SJSA1 (cell line): Measurements from ENCODE around the gene PC. TPM values are rescaled to one million over a fixed set of nuclear protein-coding genes. Genes with fewer than 3 reads are reported as not detected.
A peak's percentile ranks its signal among the peaks of the same experiment; 100 is the strongest.

Experiments
- DNase-seq, 2 experiments: peaks; one replicate each; pipeline ENCODE4 v3.0.0-alpha.2; 2015 to 2020; ENCODE audit warnings: low spot score in 2 of 2, low read depth in 1 of 2
- H3K27ac ChIP-seq: fragments of 250-450 bp; sonication (Bioruptor Pico); 2 replicates; pipeline ENCODE4 v1.5.1; 2020; ENCODE audit warnings: mild to moderate bottlenecking, moderate library complexity
- H3K27me3 ChIP-seq: fragments of 250-450 bp; sonication (Bioruptor Pico); replicated peaks from 2 replicates; pipeline ENCODE4 v1.5.1; 2020; ENCODE audit warnings: mild to moderate bottlenecking, moderate library complexity
- H3K36me3 ChIP-seq: fragments of 250-450 bp; sonication (Bioruptor Pico); 2 replicates; pipeline ENCODE4 v1.5.1; 2020; ENCODE audit warnings: mild to moderate bottlenecking
- H3K4me1 ChIP-seq: fragments of 250-450 bp; sonication (Bioruptor Pico); replicated peaks from 2 replicates; pipeline ENCODE4 v1.6.1; 2021; ENCODE audit warnings: mild to moderate bottlenecking
- H3K4me3 ChIP-seq: fragments of 250-450 bp; sonication (Bioruptor Pico); 2 replicates; pipeline ENCODE4 v1.5.1; 2020; ENCODE audit warnings: mild to moderate bottlenecking
- H3K9me3 ChIP-seq: fragments of 250-450 bp; sonication (Bioruptor Pico); replicated peaks from 2 replicates; pipeline ENCODE4 v1.5.1; 2020; ENCODE audit warnings: mild to moderate bottlenecking
- total RNA-seq: library from RNA; depleted of rRNA; stranded (reverse); fragments of >200 nt; shearing (Covaris generic); gene quantifications from 2 replicates; pipeline ENCODE4 v1.2.3, GENCODE V29; 2014

The PC gene
- total RNA-seq, 1 experiment from 2014 or later, result 42.0 TPM

DNA sequence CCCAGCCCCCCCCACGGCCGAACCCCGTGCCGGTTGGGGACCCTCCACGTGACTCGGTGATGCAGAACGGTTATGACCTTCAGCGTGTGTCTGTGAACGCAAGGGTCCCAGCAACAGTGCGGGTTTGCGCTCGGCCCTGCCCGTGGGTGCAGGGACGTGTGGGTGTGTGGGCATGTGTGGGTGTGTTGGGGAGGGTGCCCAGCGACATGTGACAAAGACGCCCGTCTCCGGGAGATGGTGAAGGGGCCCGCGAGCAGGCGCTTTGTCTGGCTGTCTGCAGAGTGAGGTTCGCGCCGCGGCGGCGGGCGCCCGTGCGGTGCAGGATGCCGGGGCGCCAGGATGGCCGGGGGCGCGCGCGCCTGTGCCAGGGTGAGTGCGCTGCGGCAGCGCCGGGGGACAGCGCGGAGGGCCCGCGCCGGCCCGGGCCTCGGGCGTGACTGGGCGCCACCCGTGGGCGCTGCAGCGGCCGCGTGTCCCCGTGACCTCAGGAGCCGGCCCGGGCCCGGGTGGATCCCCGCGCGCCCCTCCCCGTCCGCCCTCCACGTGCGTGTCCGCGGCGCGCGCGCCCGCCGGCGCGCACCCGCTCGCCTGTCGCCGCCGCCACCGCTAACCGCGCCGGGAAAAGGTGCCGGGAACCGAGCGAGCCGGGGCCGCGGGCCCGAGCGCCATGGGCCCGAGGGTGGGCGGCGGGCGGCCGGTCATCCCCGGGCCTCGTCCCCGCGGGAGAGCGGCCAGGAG, 101.5 kb downstream of the PC start, which contains the start of gene LRFN4:
TSS of gene LRFN4 (plus strand) at position 569 of the 738 bp plus-strand sequence. CDS start 681 bp downstream, outside the sequence.
- peaks cover 52% of the 10 kb centered on the region for H3K36me3 ChIP-seq
- peak within 1 kb of the TSS; percentile 87 for H3K27ac ChIP-seq
- peaks cover 19% of the 10 kb centered on the region for H3K4me1 ChIP-seq
- H3K27me3 ChIP-seq, result no peaks in the 10 kb centered on the region
- H3K9me3 ChIP-seq, result peaks cover 2% of the 10 kb centered on the region; the same call in 1 of the 2 replicates
- H3K4me3 ChIP-seq, result peak within 1 kb of the TSS; percentile 87
- peak; percentile 85 to 93 for DNase-seq

DNA sequence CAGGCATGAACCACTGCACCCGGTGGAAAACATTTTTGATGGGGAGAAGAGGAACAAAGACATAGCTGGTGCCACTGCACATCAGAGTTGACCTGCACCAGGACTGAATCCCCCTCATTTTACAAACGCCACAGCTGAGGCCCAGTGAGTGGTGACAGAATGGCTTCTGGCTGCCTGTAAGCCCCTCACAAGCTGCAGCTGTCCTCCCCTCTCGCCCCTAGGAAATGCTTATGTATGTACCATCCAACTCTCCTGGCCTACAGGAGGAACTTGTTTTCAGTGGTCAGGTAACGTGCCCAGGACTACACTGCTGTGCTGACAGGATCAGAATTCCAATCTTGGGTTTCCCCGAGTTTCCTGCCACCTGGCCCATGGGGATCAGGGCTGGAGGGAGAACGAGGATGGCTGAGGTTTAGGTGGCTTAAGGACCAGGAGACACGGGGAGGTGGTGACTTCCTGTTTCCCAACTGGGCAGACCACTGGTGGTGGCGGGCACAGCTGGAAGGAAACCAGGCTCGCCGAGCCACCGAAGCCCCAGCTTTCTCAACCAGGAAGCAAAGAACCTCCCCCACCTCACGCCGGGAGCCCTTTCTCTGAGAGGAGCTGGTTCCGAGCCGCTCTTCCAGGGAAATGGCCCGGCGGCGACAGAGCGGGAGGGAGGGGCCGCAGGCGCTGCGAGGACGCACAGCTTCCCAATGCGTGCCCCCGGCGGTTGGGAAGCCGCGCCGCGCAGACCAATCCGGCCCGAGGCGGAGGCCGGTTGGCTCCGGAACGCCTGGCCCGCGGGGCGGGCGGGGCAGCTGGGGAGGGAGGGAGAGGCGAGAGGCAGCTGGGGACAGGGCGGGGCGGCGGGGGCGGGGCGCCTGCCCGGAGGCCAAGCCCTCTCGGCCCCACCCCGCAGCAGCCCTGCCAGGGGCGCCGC, 102.3 kb downstream of the PC start:
- peak; percentile 97 to 100 for DNase-seq
- Histone ChIP-seq H3K9me3 (peaks cover 2% of the 10 kb centered on the region; the same call in 1 of the 2 replicates), H3K27ac (peak overlapping the region; percentile 87), H3K27me3 (no peaks in the 10 kb centered on the region), H3K4me1 (peaks cover 19% of the 10 kb centered on the region), H3K36me3 (peaks cover 48% of the 10 kb centered on the region), H3K4me3 (peak overlapping the region; percentile 87)

DNA sequence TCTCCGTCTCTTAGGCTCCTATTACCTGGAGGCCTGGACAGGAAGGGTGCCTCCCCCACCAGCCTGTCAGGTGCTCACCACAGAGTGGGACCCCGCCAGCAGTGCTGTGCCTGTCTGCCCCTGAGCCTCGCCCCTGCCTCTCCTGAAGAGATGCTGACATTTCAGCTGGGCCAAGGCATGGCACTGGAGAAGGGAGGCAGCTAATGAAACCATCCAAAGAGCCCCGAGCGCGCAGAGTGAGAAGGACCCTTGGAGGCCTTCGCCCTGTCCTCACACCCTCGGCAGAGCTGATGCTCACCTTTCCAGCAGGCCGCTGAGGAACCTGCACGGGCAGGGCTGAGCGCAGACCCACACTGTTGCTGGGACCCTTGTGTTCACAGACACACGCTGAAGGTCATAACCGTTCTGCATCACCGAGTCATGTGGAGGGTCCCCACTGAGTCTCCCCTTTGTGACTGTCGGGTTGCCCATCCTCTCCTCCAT, 103.4 kb downstream of the PC start:
- Histone ChIP-seq H3K36me3 (peaks cover 47% of the 10 kb centered on the region), H3K27ac (no peak overlapping the region), H3K27me3 (no peaks in the 10 kb centered on the region), H3K4me1 (peaks cover 19% of the 10 kb centered on the region), H3K9me3 (peaks cover 2% of the 10 kb centered on the region; the same call in 1 of the 2 replicates), H3K4me3 (no peak overlapping the region)
- peak in 1 of 2 experiments; percentile 54 for DNase-seq

DNA sequence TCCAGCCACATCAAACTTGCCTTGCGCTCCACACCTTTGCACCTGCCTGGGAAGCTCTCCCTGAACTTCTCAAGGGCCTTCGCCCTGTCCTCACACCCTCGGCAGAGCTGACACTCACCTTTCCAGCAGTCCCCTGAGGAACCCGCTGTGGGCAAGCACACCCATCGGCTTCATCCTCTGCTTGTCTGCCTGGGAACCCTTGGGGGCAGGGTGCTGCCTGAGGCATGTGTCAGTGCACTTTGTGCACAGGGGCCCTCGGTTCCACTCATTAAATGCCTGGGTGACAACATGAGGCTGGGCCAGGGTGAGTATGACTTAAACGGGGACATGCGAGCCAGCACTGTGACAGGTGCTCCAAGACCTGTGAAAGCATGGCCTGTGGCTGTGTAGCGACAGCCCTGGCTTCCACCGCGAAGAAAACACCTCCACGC, 103.9 kb downstream of the PC start:
- Histone ChIP-seq H3K27ac (no peak overlapping the region), H3K36me3 (peaks cover 47% of the 10 kb centered on the region), H3K9me3 (peaks cover 2% of the 10 kb centered on the region; the same call in 1 of the 2 replicates), H3K4me3 (no peak overlapping the region), H3K4me1 (peaks cover 19% of the 10 kb centered on the region), H3K27me3 (no peaks in the 10 kb centered on the region)
- DNase-seq, result peak in 1 of 2 experiments; percentile 50

DNA sequence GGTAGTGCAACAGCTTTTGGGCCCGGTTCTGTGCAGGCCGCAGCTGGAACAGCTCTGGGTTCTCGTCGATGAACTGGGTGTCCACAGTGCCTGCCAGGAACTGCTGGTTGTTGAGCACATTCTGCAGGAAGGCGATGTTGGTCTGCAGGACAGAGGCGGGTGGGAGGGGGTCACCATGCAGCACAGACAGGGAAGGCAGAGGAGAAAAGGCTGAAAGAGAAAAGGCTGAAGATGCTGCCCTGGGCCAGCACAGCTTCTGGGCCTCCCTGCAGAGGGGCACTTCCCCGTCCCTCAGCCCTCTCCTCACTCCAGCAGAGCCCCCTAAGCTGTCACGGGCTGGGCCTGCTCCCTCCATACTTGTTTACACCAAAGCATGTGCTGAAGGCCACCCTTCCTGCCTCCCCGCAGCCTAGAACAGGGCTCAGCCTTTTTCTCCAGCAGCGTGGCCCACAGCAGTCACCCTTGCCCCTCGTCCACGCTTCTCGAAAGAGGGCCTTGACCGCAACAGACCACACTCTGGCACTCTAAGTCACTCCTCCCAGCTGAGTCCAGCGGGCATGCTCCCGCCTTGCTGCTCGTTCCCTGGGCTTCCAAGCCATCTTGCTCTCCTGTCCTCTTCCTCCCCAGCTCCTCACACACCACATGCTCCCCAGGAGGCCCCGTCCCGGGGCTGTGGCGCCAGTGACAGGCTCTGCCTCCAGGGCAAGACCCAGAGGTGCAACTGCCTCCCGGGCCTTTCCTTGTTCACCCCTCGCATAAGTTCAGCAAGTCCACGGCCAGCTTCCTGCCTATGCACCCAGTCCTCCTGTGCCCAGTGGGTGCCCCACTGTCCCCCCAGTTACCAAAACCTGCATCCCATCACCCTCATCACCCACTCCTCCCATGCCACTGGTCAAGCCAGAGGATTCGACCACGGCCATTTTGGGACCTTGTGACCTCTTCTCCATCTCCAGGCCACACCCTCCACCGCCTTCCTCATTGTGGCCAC, 104.6 kb downstream of the PC start:
- Histone ChIP-seq H3K4me3 (no peak overlapping the region), H3K27ac (no peak overlapping the region), H3K4me1 (peaks cover 19% of the 10 kb centered on the region), H3K27me3 (no peaks in the 10 kb centered on the region), H3K36me3 (peaks cover 47% of the 10 kb centered on the region), H3K9me3 (peaks cover 2% of the 10 kb centered on the region; the same call in 1 of the 2 replicates)
- DNase-seq, result peak in 1 of 2 experiments; percentile 56

DNA sequence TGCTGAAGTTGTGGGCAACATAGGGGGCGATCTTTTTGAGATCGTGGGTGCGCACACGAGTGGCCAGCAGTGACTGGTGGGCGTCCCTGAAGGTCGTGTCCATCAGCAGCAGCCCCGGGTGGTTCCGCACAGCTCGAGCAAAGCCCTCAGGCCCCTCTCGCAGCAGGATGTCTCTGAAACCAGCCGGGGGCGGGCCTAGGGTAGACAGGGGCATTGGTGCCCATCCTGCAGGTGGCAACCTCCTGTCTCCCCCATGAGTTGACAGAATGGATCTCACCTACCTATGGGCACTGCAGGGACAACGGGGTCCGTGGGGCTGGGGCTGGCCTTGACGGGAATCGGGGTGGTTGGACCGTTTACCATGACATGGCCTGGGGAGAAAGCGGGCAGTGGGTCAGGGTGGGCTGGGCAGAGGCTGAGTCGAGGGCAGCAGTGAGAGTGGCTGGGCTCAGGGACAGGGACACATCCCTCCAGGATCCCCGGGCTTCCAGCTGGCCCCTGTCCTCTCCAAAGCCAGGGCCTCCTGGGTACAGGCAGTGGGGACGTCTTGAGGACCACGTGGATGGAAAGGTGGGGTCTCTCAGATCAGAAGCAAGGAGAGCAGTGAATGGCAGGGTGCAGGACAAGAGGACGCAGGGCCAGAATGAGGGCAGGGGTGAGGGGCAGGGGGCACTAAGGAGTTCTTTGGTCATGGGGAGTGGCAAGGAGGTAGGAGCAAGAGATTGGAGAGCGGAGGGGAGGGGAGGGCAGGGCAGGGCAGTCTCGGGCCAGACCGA, 105.5 kb downstream of the PC start:
- H3K4me1 ChIP-seq, result peaks cover 16% of the 10 kb centered on the region
- H3K9me3 ChIP-seq, result peaks cover 2% of the 10 kb centered on the region; the same call in 1 of the 2 replicates
- H3K36me3 ChIP-seq, result peaks cover 47% of the 10 kb centered on the region
- H3K27ac ChIP-seq, result no peak overlapping the region
- H3K27me3 ChIP-seq, result no peaks in the 10 kb centered on the region
- H3K4me3 ChIP-seq, result no peak overlapping the region
- DNase-seq, result peak in 1 of 2 experiments; percentile 58

DNA sequence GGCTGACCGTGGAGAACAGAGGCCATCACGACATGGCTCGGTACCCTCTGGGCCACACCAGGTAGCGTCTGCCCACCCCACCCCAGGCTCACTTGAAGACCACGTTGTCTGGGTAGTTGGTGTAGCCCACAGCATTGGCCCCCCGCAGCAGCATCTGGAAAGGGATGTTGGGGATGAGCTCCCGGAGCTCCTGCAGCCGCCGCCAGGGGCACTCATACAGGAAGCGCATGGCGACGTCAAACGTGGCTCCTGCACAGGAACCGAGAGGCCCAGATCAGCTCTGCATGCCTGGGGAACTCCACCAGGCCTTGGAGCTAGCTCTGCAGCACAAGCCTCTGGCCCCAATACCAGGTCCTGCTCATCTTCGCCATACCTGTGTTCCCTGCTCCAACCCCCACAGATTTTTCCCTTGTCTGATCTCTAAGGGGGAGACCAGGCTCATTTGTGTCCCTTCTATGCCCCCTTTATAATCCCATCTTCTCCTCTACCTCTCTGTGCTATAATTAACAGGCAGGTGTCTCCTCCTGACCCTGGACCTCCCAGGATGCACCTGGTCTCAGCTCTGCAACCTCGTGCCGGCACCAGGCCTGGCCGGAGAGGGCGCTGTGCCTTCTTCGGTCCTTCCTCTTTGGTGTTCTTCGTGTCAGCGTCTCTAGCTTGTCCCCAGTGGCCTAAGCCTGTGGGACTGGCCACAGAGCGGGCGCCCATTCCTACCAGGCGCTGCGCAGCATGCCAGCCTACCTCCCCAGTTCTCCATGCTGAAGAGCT, 106.3 kb downstream of the PC start:
- DNase-seq, result no peak
- H3K4me1 ChIP-seq, result peaks cover 12% of the 10 kb centered on the region
- H3K27ac ChIP-seq, result no peak overlapping the region
- H3K27me3 ChIP-seq, result no peaks in the 10 kb centered on the region
- H3K9me3 ChIP-seq, result peaks cover 2% of the 10 kb centered on the region; the same call in 1 of the 2 replicates
- peaks cover 48% of the 10 kb centered on the region for H3K36me3 ChIP-seq
- no peak overlapping the region for H3K4me3 ChIP-seq

DNA sequence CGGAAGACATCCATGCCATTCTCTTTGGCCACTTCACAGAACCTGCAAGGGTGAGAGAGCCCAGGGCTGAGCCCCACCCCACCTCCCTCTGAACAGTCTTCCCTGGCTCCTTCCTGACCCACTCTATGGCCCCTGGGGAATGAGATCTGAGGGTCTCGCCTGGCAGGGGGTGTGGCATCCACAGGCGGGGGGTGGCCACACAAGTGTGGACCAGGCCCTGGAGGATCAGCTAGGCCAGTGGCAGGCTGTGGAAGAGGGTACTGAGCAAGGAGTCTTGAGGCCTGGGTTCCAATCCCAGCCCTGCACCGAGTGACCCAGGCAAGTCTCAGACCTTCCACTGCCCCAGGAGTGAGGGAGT, 107.0 kb downstream of the PC start:
- no peaks in the 10 kb centered on the region for H3K27me3 ChIP-seq

DNA sequence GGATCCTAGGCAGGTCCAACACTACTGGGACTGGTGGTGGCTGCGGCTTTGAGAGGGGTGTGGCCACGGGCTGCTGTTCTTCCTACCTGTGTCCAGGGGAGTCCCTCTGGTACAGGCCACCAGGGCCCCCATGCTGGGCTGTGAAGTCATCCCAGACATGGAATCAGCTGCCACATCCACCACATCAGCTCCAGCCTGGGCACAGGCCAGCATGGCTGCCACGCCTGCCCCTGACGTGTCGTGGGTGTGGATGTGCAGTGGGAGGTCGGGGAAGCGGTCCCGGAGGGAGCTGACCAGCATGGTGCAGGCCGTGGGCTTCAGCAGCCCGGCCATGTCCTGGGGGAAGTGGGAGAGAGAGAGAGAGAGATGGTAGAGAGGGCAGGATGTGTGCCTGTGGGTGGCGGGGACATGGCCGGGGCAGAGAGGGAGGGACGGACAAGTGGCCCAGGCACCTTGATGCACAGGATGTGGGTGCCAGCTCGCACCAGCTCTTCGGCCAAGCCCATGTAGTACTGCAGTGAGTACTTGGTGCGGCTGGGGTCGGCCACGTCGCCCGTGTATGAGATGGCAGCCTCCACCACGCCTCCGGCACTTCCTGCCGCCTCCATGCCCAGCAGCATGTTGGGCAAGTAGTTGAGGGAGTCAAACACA, 107.5 kb downstream of the PC start:
- no peak for DNase-seq
- H3K36me3 ChIP-seq, result peaks cover 55% of the 10 kb centered on the region
- H3K27ac ChIP-seq, result no peak overlapping the region
- H3K4me1 ChIP-seq, result peaks cover 6% of the 10 kb centered on the region
- no peaks in the 10 kb centered on the region for H3K9me3 ChIP-seq
- H3K4me3 ChIP-seq, result no peak overlapping the region
- H3K27me3 ChIP-seq, result no peaks in the 10 kb centered on the region

More for the DNA sequence above, 107.0 kb downstream of the PC start:
- Histone ChIP-seq H3K4me3 (no peak overlapping the region), H3K4me1 (peaks cover 9% of the 10 kb centered on the region), H3K27ac (no peak overlapping the region), H3K9me3 (no peaks in the 10 kb centered on the region), H3K36me3 (peaks cover 50% of the 10 kb centered on the region)
- DNase-seq, result no peak

DNA sequence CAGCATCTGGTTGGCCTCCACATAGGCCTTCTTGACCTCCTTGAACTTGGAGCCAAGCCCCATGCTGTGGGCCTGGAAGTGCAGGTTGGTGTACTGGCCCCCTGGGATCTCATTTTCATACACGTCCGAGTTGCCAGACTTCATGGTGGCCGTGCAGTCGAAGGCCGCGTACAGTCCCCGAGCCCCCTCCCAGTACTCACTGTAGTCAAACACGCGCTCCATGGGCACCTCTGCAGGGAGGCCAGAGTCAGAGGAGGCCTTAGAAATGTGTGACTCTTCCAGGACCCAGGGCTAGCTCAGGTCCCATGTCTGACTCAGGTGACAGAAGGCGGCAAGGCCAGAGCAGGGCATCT, 108.0 kb downstream of the PC start:
- H3K4me3 ChIP-seq, result no peak overlapping the region
- no peaks in the 10 kb centered on the region for H3K27me3 ChIP-seq
- H3K36me3 ChIP-seq, result peaks cover 60% of the 10 kb centered on the region
- no peaks in the 10 kb centered on the region for H3K9me3 ChIP-seq
- H3K4me1 ChIP-seq, result peaks cover under 1% of the 10 kb centered on the region
- H3K27ac ChIP-seq, result no peak overlapping the region
- no peak for DNase-seq

DNA sequence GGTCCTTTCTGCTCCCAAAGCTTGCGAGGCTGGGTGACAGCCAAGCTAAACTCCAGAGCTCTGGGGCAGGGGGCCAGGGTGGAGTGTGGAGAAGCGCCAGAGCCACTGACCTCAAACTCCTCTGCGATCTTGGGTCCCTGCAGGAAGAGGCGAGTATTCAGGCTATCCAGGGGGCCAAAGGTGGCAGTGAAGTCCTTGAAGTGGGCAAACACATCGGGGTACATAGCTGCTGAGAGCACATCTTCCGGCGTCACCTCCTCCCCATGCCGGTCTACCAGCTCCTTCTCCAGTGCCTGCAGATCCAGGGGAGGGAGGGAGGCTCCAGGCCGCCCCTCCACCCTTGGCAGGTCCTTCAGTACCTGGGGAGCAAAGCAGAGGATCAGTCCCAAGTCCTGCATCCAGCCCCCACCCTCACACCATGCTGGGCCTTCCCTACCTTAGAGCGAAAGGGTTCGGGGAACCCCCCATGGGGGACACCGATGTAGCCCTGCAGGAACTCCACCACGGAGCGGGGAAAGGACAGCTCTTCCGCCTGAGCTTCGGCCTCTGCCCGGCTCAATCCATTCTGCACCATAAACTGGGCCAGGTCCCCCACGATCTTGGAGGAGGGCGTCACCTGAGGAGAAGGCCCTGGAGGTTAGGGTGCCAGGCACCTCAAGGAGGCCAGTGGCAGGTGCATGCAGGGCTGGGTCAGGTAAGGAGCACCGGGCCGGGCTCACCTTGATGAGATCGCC, 108.5 kb downstream of the PC start:
- H3K36me3 ChIP-seq, result peaks cover 65% of the 10 kb centered on the region
- no peaks in the 10 kb centered on the region for H3K27me3 ChIP-seq
- no peak overlapping the region for H3K27ac ChIP-seq
- DNase-seq, result no peak
- H3K4me1 ChIP-seq, result peaks cover 2% of the 10 kb centered on the region
- no peak overlapping the region for H3K4me3 ChIP-seq
- no peaks in the 10 kb centered on the region for H3K9me3 ChIP-seq
